GM12864 (cell line): ENCODE measurements around the gene SUCLG2.

ENCODE experiments used
- DNase-seq: peaks from one replicate; pipeline ENCODE4 v3.0.0-alpha.2; 2011; ENCODE audit warnings: low read depth
- H3K4me3 ChIP-seq: 2 replicates; pipeline ENCODE4 v1.5.1; 2011; ENCODE audit warnings: mild to moderate bottlenecking, low read depth, low read length, control low read depth
- TF ChIP-seq, protein P1 (sequence below): IDR thresholded peaks from 2 replicates; pipeline ENCODE4 v1.5.1; 2011; ENCODE audit warnings: low read depth, mild to moderate bottlenecking, moderate library complexity, low read length, control low read depth, inconsistent platforms; ENCODE audit errors: missing control alignments

The SUCLG2 gene

DNA sequence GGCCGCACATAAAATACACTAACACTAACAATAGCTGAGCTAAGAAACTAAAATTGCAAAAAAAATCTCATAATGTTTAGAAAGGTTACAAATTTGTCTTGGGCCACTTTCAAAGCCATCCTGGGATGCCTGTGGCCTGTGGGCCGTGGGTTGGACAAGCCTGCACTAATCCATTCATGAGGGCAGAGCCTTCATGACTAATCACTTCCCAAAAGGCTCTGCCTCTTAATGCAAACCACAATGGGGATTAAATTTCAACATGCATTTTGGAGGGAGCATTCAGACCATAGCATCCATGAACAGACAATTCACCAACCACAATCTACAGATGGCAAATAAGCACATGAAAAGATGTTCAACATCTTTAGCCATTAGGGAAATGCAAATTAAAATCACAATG lies 128.2 kb downstream of the SUCLG2 start:
- DNase-seq, result no peak
- H3K4me3 ChIP-seq, result no peak overlapping the region
- TF ChIP-seq, protein P1, sequence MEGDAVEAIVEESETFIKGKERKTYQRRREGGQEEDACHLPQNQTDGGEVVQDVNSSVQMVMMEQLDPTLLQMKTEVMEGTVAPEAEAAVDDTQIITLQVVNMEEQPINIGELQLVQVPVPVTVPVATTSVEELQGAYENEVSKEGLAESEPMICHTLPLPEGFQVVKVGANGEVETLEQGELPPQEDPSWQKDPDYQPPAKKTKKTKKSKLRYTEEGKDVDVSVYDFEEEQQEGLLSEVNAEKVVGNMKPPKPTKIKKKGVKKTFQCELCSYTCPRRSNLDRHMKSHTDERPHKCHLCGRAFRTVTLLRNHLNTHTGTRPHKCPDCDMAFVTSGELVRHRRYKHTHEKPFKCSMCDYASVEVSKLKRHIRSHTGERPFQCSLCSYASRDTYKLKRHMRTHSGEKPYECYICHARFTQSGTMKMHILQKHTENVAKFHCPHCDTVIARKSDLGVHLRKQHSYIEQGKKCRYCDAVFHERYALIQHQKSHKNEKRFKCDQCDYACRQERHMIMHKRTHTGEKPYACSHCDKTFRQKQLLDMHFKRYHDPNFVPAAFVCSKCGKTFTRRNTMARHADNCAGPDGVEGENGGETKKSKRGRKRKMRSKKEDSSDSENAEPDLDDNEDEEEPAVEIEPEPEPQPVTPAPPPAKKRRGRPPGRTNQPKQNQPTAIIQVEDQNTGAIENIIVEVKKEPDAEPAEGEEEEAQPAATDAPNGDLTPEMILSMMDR, result no peak

DNA sequence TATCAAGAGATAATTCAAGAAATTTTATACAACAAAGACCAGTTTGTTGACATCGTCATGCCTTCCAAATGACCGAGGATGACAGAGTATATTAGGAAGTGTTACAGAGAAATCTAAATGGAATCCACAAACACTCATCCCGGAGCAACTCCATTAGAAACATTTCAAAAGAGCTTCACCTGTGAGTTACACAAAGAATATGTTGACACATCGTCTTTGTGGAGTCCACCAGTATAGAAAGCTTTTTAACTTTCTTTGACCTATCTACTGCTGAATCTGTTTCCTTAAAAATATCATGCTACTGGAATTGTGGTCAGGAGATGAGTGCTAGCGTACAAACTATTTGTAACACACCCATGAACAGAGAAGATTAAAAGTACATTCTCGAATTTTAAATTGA lies 130.4 kb downstream of the SUCLG2 start:
- DNase-seq, result no peak
- TF ChIP-seq, protein P1, result no peak
- no peak overlapping the region for H3K4me3 ChIP-seq

DNA sequence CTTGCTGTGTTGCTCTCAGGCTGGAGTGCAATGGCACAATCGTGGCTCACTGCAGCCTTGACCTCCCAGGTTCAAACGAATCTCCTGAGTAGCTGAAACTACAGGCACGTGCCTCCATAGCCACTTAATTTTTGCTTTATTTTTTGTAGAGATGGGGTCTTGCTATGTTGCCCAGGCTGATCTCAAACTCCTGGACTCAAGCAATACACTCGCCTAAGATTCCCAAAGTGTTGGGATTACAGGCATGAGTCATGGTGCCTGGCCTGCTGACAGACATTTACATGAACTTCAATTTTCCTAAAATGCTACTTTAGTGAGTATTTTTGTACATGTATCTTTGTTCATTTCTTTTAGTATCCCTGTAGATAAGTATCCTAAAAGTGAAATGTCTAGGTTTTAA lies 132.3 kb downstream of the SUCLG2 start:
- DNase-seq, result no peak
- H3K4me3 ChIP-seq, result no peak overlapping the region
- TF ChIP-seq, protein P1, result no peak

DNA sequence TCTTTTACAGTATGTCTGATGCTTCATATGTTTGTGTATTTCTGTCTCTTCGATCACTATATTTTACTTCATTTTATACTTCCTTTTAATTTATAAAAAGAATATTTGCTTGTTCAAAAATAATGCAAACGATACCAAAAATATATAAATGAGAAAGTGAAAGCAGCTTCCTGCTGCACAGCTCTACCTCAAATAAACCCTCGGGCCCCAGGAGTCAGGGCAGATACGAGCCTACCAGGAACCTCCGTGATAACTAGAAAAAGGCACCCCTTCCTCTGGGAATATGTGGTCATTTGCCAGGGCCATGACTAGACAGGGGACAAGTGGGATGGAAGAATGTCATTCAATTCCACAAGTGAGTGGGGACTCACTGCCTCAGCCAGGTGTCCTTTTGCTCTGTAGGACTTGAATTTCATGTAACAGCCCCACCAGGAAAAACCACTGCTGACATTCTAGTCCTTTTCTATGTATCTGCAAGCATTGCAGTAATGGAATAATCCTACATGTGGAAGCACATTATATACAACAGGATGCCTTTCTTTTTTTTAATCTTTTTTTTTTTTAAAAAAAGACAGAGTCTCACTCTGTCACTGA lies 133.3 kb downstream of the SUCLG2 start:
- no peak for DNase-seq
- H3K4me3 ChIP-seq, result peak overlapping the region; percentile 43
- TF ChIP-seq, protein P1, result no peak

DNA sequence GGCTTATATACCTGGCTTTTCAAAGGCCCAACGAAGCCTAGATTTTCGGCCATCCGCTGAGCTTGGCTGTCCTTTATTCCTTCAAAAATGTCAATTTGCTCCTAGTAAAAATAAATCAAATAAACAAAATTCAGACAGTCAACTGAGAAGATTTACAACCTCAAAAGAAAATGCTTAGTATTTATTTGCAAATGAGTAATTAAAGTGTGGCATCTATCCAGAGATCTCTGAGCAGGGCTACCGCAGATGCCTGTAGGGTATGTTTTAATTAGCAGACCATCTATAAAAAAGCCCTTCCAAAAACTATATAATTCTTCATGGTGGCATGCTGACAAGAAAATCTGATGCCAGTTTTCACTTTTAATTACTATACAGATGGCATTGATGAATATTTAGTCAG lies 136.2 kb downstream of the SUCLG2 start:
- no peak for DNase-seq
- H3K4me3 ChIP-seq, result no peak overlapping the region
- TF ChIP-seq, protein P1, result no peak

DNA sequence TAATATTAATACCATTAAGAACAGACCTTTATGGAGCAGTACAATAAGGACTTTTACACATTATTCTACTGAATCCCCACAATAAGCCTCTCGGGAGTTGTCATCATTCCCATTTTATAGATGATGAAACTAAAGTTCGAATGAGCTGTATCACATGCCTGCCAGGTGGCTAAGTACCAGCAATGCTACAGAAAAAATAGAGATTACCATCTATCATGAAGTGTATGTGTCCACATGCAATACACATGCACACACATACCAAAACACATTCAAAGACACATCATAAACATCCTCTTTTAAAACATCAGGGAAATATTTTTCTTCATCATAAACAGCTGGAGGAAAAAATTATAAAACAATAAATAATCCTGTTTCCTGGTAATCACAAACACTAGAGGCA lies 136.6 kb downstream of the SUCLG2 start:
- TF ChIP-seq, protein P1, result no peak
- no peak overlapping the region for H3K4me3 ChIP-seq
- no peak for DNase-seq

DNA sequence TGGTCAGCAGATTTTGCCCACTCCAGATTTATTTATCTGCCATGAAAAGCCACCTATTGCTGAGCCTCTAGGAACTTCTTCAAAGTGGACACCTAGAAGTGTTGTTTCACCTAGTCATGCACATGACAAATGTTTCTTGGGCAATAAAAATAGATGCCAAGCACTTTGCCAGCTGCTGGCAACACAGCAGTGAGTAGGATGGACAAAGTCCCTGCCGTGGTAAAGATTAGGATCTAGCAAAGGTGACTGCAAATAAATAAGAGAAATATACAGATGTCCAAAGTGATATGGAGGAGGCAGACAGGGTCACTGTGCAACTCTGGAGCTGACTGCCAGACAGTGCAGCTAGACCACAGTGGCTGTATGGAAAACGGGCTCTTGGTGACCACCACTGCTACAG lies 137.9 kb downstream of the SUCLG2 start:
- TF ChIP-seq, protein P1, result no peak

More for the DNA sequence above, 137.9 kb downstream of the SUCLG2 start:
- no peak overlapping the region for H3K4me3 ChIP-seq
- no peak for DNase-seq
